ENCODE data around the gene L3MBTL2.

L3MBTL2 gene

GRCh38 chr22:41222846-41223507 is 17.9 kb downstream of the L3MBTL2 start:
- in situ Hi-C loops (cut with HindIII; ENCODE audit: low sequenced_read_pairs) = no loop called here
- H3K4me3 ChIP-seq (ENCODE audit: low read depth, low read length) = no peak overlapping the region
- DNase-seq (ENCODE audit: low read depth) = no peak
- no peak for TF ChIP-seq CTCF (IDR thresholded peaks at IDR 0.05; ENCODE audit: low read depth, low read length, missing control alignments)

- no peak for TF ChIP-seq CTCF (IDR thresholded peaks at IDR 0.05; ENCODE audit: low read depth, low read length, missing control alignments)
- no peak for DNase-seq (ENCODE audit: low read depth)
- no peak overlapping the region for H3K4me3 ChIP-seq (ENCODE audit: low read depth, low read length)
- in situ Hi-C loops (cut with HindIII; ENCODE audit: low sequenced_read_pairs) = no loop called here
Measured at GRCh38 chr22:41223535-41223934, 18.4 kb downstream of the L3MBTL2 start.

GRCh38 chr22:41226723-41227655 is 21.9 kb downstream of the L3MBTL2 start:
- H3K4me3 ChIP-seq (ENCODE audit: low read depth, low read length) = no peak overlapping the region
- in situ Hi-C loops (cut with HindIII; ENCODE audit: low sequenced_read_pairs) = no loop called here
- no peak for DNase-seq (ENCODE audit: low read depth)
- no peak for TF ChIP-seq CTCF (IDR thresholded peaks at IDR 0.05; ENCODE audit: low read depth, low read length, missing control alignments)

GRCh38 chr22:41229215-41229614 is 24.1 kb downstream of the L3MBTL2 start:
- H3K4me3 ChIP-seq (ENCODE audit: low read depth, low read length) = no peak overlapping the region
- in situ Hi-C loops (cut with HindIII; ENCODE audit: low sequenced_read_pairs) = no loop called here
- TF ChIP-seq CTCF (IDR thresholded peaks at IDR 0.05; ENCODE audit: low read depth, low read length, missing control alignments) = no peak
- DNase-seq (ENCODE audit: low read depth) = no peak

- in situ Hi-C loops (cut with HindIII; ENCODE audit: low sequenced_read_pairs) = no loop called here
Measured at GRCh38 chr22:41229730-41230400, 24.8 kb downstream of the L3MBTL2 start.

More at GRCh38 chr22:41229730-41230400, 24.8 kb downstream of the L3MBTL2 start:
- TF ChIP-seq CTCF (IDR thresholded peaks at IDR 0.05; ENCODE audit: low read depth, low read length, missing control alignments) = no peak
- H3K4me3 ChIP-seq (ENCODE audit: low read depth, low read length) = no peak overlapping the region
- DNase-seq (ENCODE audit: low read depth) = no peak

Measured in astrocyte of the cerebellum (primary cell).